BLaER1 (cell line): ENCODE measurements around the gene TMEM184A.

Experiments
- H3K27ac ChIP-seq: shearing (Covaris generic); formaldehyde crosslinking; 2 replicates; pipeline ENCODE4 v1.8.1; 2022
- H3K27me3 ChIP-seq: shearing (Covaris generic); formaldehyde crosslinking; 2 replicates; pipeline ENCODE4 v1.8.1; 2022
- H3K36me3 ChIP-seq: shearing (Covaris generic); formaldehyde crosslinking; 2 replicates; pipeline ENCODE4 v1.8.1; 2022
- H3K4me1 ChIP-seq: shearing (Covaris generic); formaldehyde crosslinking; 2 replicates; pipeline ENCODE4 v1.8.1; 2022
- H3K4me2 ChIP-seq: shearing (Covaris generic); formaldehyde crosslinking; 2 replicates; pipeline ENCODE4 v1.8.1; 2022
- H3K4me3 ChIP-seq: shearing (Covaris generic); formaldehyde crosslinking; 2 replicates; pipeline ENCODE4 v1.8.1; 2022
- H3K9ac ChIP-seq: shearing (Covaris generic); formaldehyde crosslinking; 2 replicates; pipeline ENCODE4 v1.8.1; 2022
- H3K9me3 ChIP-seq: shearing (Covaris generic); formaldehyde crosslinking; 2 replicates; pipeline ENCODE4 v1.8.1; 2022
- H4K20me1 ChIP-seq: shearing (Covaris generic); formaldehyde crosslinking; 2 replicates; pipeline ENCODE4 v1.8.1; 2022
- Cebpa-rat ChIP-seq: shearing (Covaris generic); IDR thresholded peaks from 2 replicates; pipeline ENCODE4 v1.8.1; 2022

The TMEM184A gene

DNA sequence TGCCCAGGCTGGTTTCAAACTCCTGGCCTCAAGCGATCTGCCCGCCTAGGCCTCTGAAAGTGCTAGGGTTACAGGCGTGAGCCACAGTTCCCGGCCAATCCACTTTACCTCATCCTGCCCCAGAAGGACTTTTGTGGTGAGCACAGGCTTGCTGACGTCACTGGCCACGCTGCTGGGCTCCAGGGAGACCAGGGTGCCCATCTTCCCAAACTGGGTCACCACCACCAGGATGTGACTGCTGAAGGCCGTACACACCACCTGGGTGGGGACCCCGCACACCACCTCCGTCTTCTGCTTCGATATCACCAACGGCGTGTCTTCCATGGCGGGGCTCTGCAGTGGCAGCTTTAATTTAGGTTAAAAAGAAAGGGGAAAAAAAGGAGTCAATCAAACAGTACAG is 13.0 kb upstream of the TMEM184A start:
- Histone ChIP-seq H3K27ac (no peak overlapping the region), H4K20me1 (no peaks in the 10 kb centered on the region), H3K4me2 (peak overlapping the region; percentile 87), H3K9ac (peak overlapping the region; percentile 94; the same call in 1 of the 2 replicates), H3K9me3 (no peaks in the 10 kb centered on the region), H3K36me3 (0 out of 2 replicates have a peak, but pooled peaks cover 4% of the 10 kb centered on the region), H3K27me3 (no peaks in the 10 kb centered on the region), H3K4me3 (peak overlapping the region; percentile 87), H3K4me1 (peaks cover 81% of the 10 kb centered on the region)
- TF ChIP-seq Cebpa-rat, result no peak

- Histone ChIP-seq H3K4me2 (peak overlapping the region; percentile 87), H3K4me3 (peak overlapping the region; percentile 36; the same call in 1 of the 2 replicates), H4K20me1 (no peaks in the 10 kb centered on the region), H3K27me3 (no peaks in the 10 kb centered on the region), H3K4me1 (peaks cover 90% of the 10 kb centered on the region), H3K27ac (peak overlapping the region; percentile 33; the same call in 1 of the 2 replicates), H3K9me3 (no peaks in the 10 kb centered on the region), H3K36me3 (0 out of 2 replicates have a peak, but pooled peaks cover 4% of the 10 kb centered on the region), H3K9ac (peak overlapping the region; percentile 42; the same call in 1 of the 2 replicates)
- TF ChIP-seq Cebpa-rat, result no peak
Measured at GRCh38 chr7:1567896-1568510, 12.0 kb upstream of the TMEM184A start.

GRCh38 chr7:1567049-1567771 is 11.2 kb upstream of the TMEM184A start:
- Histone ChIP-seq H3K4me1 (peaks cover 89% of the 10 kb centered on the region), H3K27me3 (no peaks in the 10 kb centered on the region), H3K36me3 (0 out of 2 replicates have a peak, but pooled peaks cover 4% of the 10 kb centered on the region), H3K4me2 (peak overlapping the region; percentile 87), H4K20me1 (no peaks in the 10 kb centered on the region), H3K9ac (peak overlapping the region; percentile 42; the same call in 1 of the 2 replicates), H3K27ac (peak overlapping the region; percentile 33; the same call in 1 of the 2 replicates), H3K4me3 (peak overlapping the region; percentile 36; the same call in 1 of the 2 replicates), H3K9me3 (no peaks in the 10 kb centered on the region)
- no peak for TF ChIP-seq Cebpa-rat

DNA sequence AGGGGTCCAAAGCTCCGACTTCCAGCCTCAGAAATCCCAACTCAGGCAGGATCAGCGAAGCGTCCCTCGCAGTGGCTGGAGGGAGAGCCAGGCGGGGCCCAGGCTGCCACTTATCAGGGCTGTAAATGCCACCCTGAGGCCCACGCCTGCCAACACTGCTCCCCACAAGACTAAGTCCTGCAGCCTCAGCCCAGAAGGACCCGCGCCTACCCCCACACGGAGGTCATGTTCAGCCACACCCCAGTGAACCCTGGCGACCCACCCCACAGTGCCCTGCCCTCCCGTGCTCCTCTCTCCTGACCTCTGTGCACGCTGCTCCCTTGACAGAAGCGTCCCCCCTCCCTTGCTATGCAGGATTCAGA is 10.7 kb upstream of the TMEM184A start:
- H3K36me3 ChIP-seq, result 0 out of 2 replicates have a peak, but pooled peaks cover 4% of the 10 kb centered on the region
- peak overlapping the region; percentile 5; the same call in 1 of the 2 replicates for H3K27ac ChIP-seq
- H3K9me3 ChIP-seq, result no peaks in the 10 kb centered on the region
- peaks cover 84% of the 10 kb centered on the region for H3K4me1 ChIP-seq
- no peaks in the 10 kb centered on the region for H4K20me1 ChIP-seq
- no peak for TF ChIP-seq Cebpa-rat
- no peaks in the 10 kb centered on the region for H3K27me3 ChIP-seq
- H3K4me2 ChIP-seq, result peak overlapping the region; percentile 87
- peak overlapping the region; percentile 42; the same call in 1 of the 2 replicates for H3K9ac ChIP-seq
- H3K4me3 ChIP-seq, result peak overlapping the region; percentile 36; the same call in 1 of the 2 replicates

DNA sequence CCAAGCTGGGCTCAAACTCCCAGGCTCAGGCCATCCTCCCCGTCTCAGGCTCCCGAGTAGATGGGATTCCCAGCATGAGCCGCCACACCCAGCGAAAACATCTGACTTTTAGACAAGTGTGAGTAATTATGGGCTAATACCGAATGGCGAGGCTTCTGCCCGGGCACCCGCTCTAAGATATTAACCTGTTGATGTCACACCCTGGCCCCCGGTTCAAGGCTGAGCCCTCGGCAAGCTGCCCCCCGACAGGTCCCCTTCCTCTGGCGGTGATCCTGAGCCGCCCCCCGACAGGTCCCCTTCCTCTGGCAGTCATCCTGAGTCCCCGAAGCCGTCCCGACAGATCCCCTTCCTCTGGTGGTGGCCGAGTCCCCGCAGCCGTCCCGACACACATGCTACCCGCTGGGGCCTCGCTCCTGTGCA is 8.6 kb upstream of the TMEM184A start:
- Histone ChIP-seq H3K9me3 (no peaks in the 10 kb centered on the region), H3K27me3 (no peaks in the 10 kb centered on the region), H3K4me1 (peaks cover 72% of the 10 kb centered on the region), H3K4me2 (peak overlapping the region; percentile 64; the same call in 1 of the 2 replicates), H3K9ac (no peak overlapping the region), H3K4me3 (no peak overlapping the region), H3K36me3 (0 out of 2 replicates have a peak, but pooled peaks cover 4% of the 10 kb centered on the region), H4K20me1 (no peaks in the 10 kb centered on the region), H3K27ac (no peak overlapping the region)
- TF ChIP-seq Cebpa-rat, result no peak

- Histone ChIP-seq H3K4me2 (peak overlapping the region; percentile 64), H3K9ac (peak overlapping the region; percentile 6; the same call in 1 of the 2 replicates), H3K4me1 (peaks cover 67% of the 10 kb centered on the region), H3K27ac (no peak overlapping the region), H3K27me3 (no peaks in the 10 kb centered on the region), H3K4me3 (no peak overlapping the region), H4K20me1 (no peaks in the 10 kb centered on the region), H3K9me3 (no peaks in the 10 kb centered on the region), H3K36me3 (0 out of 2 replicates have a peak, but pooled peaks cover 4% of the 10 kb centered on the region)
- TF ChIP-seq Cebpa-rat, result no peak
Measured at GRCh38 chr7:1563981-1564602, 8.1 kb upstream of the TMEM184A start.

- Histone ChIP-seq H3K9ac (no peak overlapping the region), H3K9me3 (no peaks in the 10 kb centered on the region), H3K4me3 (no peak overlapping the region), H3K27me3 (no peaks in the 10 kb centered on the region), H3K4me1 (peaks cover 52% of the 10 kb centered on the region), H3K27ac (0 out of 2 replicates have a peak overlapping the region, but pooled peaks have one; percentile 26), H4K20me1 (no peaks in the 10 kb centered on the region), H3K4me2 (no peak overlapping the region), H3K36me3 (0 out of 2 replicates have a peak, but pooled peaks cover 4% of the 10 kb centered on the region)
- no peak for TF ChIP-seq Cebpa-rat
Measured at GRCh38 chr7:1562597-1563051, 6.6 kb upstream of the TMEM184A start.

DNA sequence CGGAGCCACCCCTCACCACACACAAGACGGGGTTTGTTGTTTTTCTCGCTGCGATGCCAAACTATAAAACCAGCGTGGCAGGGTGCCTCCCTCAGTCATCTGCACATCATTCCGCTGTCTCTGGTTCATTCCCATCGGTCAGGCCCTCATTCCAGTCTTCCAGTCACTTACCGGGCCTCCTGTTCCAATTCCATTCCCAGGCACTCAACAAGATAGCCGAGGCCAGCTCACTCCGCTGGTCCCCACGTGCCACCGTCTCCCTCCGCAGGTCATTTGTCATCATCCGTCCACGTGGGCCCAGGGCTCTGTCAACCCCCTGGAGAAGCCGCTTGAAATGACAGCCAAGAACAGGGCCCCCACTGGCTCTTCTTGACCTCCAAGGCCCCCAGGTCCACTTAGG is 6.1 kb upstream of the TMEM184A start:
- no peak overlapping the region for H3K4me3 ChIP-seq
- H3K9me3 ChIP-seq, result no peaks in the 10 kb centered on the region
- H3K36me3 ChIP-seq, result 0 out of 2 replicates have a peak, but pooled peaks cover 4% of the 10 kb centered on the region
- 0 out of 2 replicates have a peak overlapping the region, but pooled peaks have one; percentile 26 for H3K27ac ChIP-seq
- no peaks in the 10 kb centered on the region for H4K20me1 ChIP-seq
- no peaks in the 10 kb centered on the region for H3K27me3 ChIP-seq
- peaks cover 47% of the 10 kb centered on the region for H3K4me1 ChIP-seq
- H3K4me2 ChIP-seq, result no peak overlapping the region
- no peak for TF ChIP-seq Cebpa-rat
- no peak overlapping the region for H3K9ac ChIP-seq
